ENCODE data around the gene VIPR2.
"Not testable (repeated sequence)": the region's sequence is repeated elsewhere in the genome, so short reads cannot be mapped to it uniquely, and the experiment has no call there.

The VIPR2 gene

GRCh38 chr7:158987691-158988090 is 157.0 kb downstream of the VIPR2 start:
- DNase-seq (ENCODE audit: low read depth) = no peak

- DNase-seq (ENCODE audit: low read depth) = no peak
Observed at GRCh38 chr7:158985583-158985982, 159.1 kb downstream of the VIPR2 start.

GRCh38 chr7:158984007-158984406 is 160.7 kb downstream of the VIPR2 start:
- DNase-seq (ENCODE audit: low read depth) = not testable (repeated sequence)

GRCh38 chr7:158982080-158982479 is 162.6 kb downstream of the VIPR2 start:
- DNase-seq (ENCODE audit: low read depth) = not testable (repeated sequence)

GRCh38 chr7:158979635-158980351 is 164.9 kb downstream of the VIPR2 start:
- no peak for DNase-seq (ENCODE audit: low read depth)

GRCh38 chr7:158979023-158979529 is 165.6 kb downstream of the VIPR2 start:
- no peak for DNase-seq (ENCODE audit: low read depth)
